Keratinocyte (primary cell): Measurements from ENCODE around the gene MSI2. TPM values are rescaled to one million over a fixed set of nuclear protein-coding genes. Genes with fewer than 3 reads are reported as not detected.

Experiments used
- DNase-seq: peaks from one replicate; pipeline ENCODE4 v3.0.0-alpha.2; 2011; ENCODE audit warnings: low read depth, missing footprints, low spot score
- FAIRE-seq: peaks from 2 replicates; lab custom pipeline; 2011; peaks lifted over from hg19 to GRCh38; lab: Jason Lieb, UNC
- H2AFZ ChIP-seq: 2 replicates; pipeline ENCODE4 v1.6.0; 2012; ENCODE audit warnings: low read length, control low read depth, inconsistent platforms; ENCODE audit not compliant: control insufficient read depth
- H3K27ac ChIP-seq: 2 replicates; pipeline ENCODE4 v1.5.1; 2011; ENCODE audit warnings: low read length; ENCODE audit not compliant: control insufficient read depth, insufficient read depth
- H3K27me3 ChIP-seq: 3 replicates; pipeline ENCODE4 v1.6.0; 2011; ENCODE audit warnings: low read length; ENCODE audit not compliant: control insufficient read depth, insufficient read depth; ENCODE audit errors: extremely low read depth
- H3K36me3 ChIP-seq, 2 experiments: 2 replicates in 1 of 2; 3 replicates in 1 of 2; pipeline ENCODE4 v1.5.1; 2011; ENCODE audit warnings: low read length in 2 of 2, mild to moderate bottlenecking in 1 of 2; ENCODE audit not compliant: control insufficient read depth in 2 of 2, insufficient read depth in 2 of 2; ENCODE audit errors: extremely low read depth in 1 of 2
- H3K4me1 ChIP-seq: 3 replicates; pipeline ENCODE4 v1.5.1; 2011; ENCODE audit warnings: low read length; ENCODE audit not compliant: control insufficient read depth, insufficient read depth; ENCODE audit errors: extremely low read depth
- H3K4me2 ChIP-seq: 3 replicates; pipeline ENCODE4 v1.6.0; 2011; ENCODE audit warnings: low read depth, low read length; ENCODE audit not compliant: control insufficient read depth, insufficient read depth; ENCODE audit errors: extremely low read depth
- H3K4me3 ChIP-seq, 3 experiments: fragments of 200-600 bp in 1 of 3; sonication (generic) in 1 of 3; 2 replicates in 2 of 3; 3 replicates in 1 of 3; pipeline ENCODE4 v1.5.1; 2011 to 2016; ENCODE audit warnings: low read length in 3 of 3, mild to moderate bottlenecking in 3 of 3, control low read depth in 2 of 3, inconsistent platforms in 1 of 3, low read depth in 1 of 3, mixed read lengths in 1 of 3, mixed run types in 1 of 3, moderate library complexity in 1 of 3; ENCODE audit not compliant: control insufficient read depth in 2 of 3, insufficient read depth in 2 of 3; ENCODE audit errors: extremely low read depth in 1 of 3
- H3K79me2 ChIP-seq: 2 replicates; pipeline ENCODE4 v1.6.0; 2012; ENCODE audit warnings: low read length; ENCODE audit not compliant: control insufficient read depth, insufficient read depth
- H3K9ac ChIP-seq: 3 replicates; pipeline ENCODE4 v1.6.0; 2011; ENCODE audit warnings: low read length; ENCODE audit not compliant: control insufficient read depth, insufficient read depth; ENCODE audit errors: extremely low read depth
- H3K9me1 ChIP-seq: 3 replicates; pipeline ENCODE4 v1.6.0; 2011; ENCODE audit warnings: low read length; ENCODE audit not compliant: control insufficient read depth, insufficient read depth; ENCODE audit errors: extremely low read depth
- H3K9me3 ChIP-seq: 2 replicates; pipeline ENCODE4 v1.5.1; 2012; ENCODE audit warnings: low read depth, low read length; ENCODE audit not compliant: control insufficient read depth
- H4K20me1 ChIP-seq: 3 replicates; pipeline ENCODE4 v1.6.0; 2011; ENCODE audit warnings: low read length; ENCODE audit not compliant: control insufficient read depth, insufficient read depth; ENCODE audit errors: extremely low read depth
- EZH2 ChIP-seq: IDR thresholded peaks from one replicate; pipeline ENCODE4 v1.6.1; 2012; ENCODE audit warnings: inconsistent platforms, mild to moderate bottlenecking, low read length, moderate library complexity
- dilution Hi-C: fragments of 300-500 bp; cut with MboI; formaldehyde crosslinking; loops from one replicate; pipeline ENCODE4 v1.7.0; 2020; ENCODE audit warnings: low sequenced_read_pairs; ENCODE audit not compliant: extremely low pct_ligation_motif_present
- polyA plus RNA-seq, 5 experiments: library from polyadenylated mRNA; depleted of rRNA in 3 of 5; stranded (reverse) in 3 of 5; stranded (forward) in 1 of 5; unstranded in 1 of 5; fragments of >200 nt; gene quantifications; 1 replicate in 1 of 5; 2 replicates in 3 of 5; 3 replicates in 1 of 5; pipeline versions ENCODE4 v1.2.1 to v1.2.3, GENCODE V29; 2011 to 2012; ENCODE audit warnings: missing spikeins in 2 of 5, low read depth in 1 of 5, low replicate concordance in 1 of 5
- TF ChIP-seq, protein P1 (sequence below), 3 experiments: IDR thresholded peaks in 1 of 3; conservative IDR thresholded peaks in 1 of 3; optimal IDR thresholded peaks in 1 of 3; 2 replicates in 2 of 3; 3 replicates in 1 of 3; pipeline versions ENCODE3 to v1.5.1; 2011; ENCODE audit warnings: low read length in 3 of 3, mild to moderate bottlenecking in 3 of 3, moderate library complexity in 2 of 3, control low read depth in 1 of 3, inconsistent platforms in 1 of 3; ENCODE audit not compliant: insufficient read depth in 2 of 3; ENCODE audit errors: extremely low read depth in 1 of 3

The MSI2 gene
- polyA plus RNA-seq, 1 donor (not counting 4 experiments of a cell fraction or from before 2014, with no cell fraction given) = 22.3 TPM

DNA sequence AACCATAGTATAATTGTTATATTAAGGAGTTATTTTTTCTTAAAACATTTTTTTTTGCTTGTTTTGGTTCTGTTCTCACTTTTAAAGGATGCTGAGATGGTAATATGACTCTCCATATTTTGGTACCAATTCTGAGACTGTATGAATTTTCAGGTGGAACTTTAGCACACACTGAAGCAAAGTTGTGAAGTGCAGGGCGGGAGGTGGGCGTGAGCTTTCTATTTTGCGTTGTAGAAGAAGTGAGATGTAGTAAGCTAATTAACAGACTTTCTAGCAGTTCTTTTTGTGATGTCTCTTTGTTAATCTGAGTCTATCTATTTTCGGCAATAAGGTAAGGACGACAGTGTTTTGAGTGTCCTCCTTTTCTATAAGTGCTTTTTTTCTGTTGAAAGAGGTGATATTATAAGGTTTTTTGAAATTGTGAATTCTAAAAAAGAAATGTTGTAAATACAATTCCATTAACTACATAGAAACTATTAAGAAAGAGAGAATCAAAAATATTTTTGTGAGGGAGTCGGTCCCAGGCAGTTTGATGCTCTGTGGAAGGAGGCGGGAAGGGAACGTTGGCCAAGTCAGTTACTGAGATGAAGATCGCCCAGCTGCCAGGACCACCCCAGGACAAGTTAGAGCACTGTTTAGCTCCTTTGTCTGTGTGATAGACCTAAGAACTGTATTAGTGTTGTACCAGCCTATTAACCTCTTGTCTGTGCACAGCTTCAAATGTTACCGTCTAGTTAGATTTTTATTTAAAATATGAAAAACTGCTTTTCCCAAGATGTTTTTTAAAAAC, 423.8 kb downstream of the MSI2 start:
- no peaks in the 10 kb centered on the region for H3K9me1 ChIP-seq
- FAIRE-seq = no peak
- DNase-seq = no peak
- no peaks in the 10 kb centered on the region for H4K20me1 ChIP-seq
- no peak overlapping the region for H3K27ac ChIP-seq
- no peaks in the 10 kb centered on the region for H3K9me3 ChIP-seq
- dilution Hi-C loops = no loop called here
- H3K36me3 ChIP-seq = no peaks in the 10 kb centered on the region
- no peak overlapping the region for H3K4me3 ChIP-seq
- no peaks in the 10 kb centered on the region for H3K27me3 ChIP-seq
- H3K9ac ChIP-seq = no peak overlapping the region
- peaks cover 12% of the 10 kb centered on the region for H3K4me1 ChIP-seq
- no peaks in the 10 kb centered on the region for H3K79me2 ChIP-seq
- TF ChIP-seq, protein P1, sequence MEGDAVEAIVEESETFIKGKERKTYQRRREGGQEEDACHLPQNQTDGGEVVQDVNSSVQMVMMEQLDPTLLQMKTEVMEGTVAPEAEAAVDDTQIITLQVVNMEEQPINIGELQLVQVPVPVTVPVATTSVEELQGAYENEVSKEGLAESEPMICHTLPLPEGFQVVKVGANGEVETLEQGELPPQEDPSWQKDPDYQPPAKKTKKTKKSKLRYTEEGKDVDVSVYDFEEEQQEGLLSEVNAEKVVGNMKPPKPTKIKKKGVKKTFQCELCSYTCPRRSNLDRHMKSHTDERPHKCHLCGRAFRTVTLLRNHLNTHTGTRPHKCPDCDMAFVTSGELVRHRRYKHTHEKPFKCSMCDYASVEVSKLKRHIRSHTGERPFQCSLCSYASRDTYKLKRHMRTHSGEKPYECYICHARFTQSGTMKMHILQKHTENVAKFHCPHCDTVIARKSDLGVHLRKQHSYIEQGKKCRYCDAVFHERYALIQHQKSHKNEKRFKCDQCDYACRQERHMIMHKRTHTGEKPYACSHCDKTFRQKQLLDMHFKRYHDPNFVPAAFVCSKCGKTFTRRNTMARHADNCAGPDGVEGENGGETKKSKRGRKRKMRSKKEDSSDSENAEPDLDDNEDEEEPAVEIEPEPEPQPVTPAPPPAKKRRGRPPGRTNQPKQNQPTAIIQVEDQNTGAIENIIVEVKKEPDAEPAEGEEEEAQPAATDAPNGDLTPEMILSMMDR (optimal IDR thresholded peaks at IDR 0.05 in 1 of 3, IDR thresholded peaks at IDR 0.05 in 1 of 3, conservative IDR thresholded peaks at IDR 0.05 in 1 of 3; ENCODE audit: extremely low read depth in 1 of 3, insufficient read depth in 2 of 3, low read length in 3 of 3) = no peak
- TF ChIP-seq EZH2 = no peak
- H3K4me2 ChIP-seq = no peak overlapping the region
- no peak overlapping the region for H2AFZ ChIP-seq

DNA sequence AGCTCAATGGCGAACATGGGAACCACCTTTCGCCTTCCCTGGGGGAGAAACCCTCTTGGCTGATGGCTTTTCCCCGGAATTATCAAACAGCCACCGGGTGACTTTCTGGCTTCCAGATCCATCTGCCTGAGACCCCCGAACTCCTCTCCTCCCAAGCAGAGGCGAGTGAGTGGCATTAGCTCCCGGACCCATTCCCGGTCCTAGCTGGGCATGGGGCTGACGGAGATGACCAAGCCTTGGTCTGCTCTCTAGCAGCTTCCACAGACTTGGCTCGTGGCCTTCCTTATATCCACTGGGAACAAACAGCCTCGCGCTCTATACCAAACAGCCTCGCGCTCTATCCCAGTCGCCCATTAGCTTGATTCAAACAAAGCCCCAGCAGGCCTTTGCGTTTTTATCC, 426.4 kb downstream of the MSI2 start:
- H3K27ac ChIP-seq = no peak overlapping the region
- no peaks in the 10 kb centered on the region for H3K9me3 ChIP-seq
- H3K4me3 ChIP-seq = no peak overlapping the region
- dilution Hi-C loops = no loop called here
- no peaks in the 10 kb centered on the region for H3K79me2 ChIP-seq
- no peaks in the 10 kb centered on the region for H4K20me1 ChIP-seq
- no peaks in the 10 kb centered on the region for H3K27me3 ChIP-seq
- H2AFZ ChIP-seq = no peak overlapping the region
- DNase-seq (no peak), FAIRE-seq (no peak)
- TF ChIP-seq, protein P1 (optimal IDR thresholded peaks at IDR 0.05 in 1 of 3, IDR thresholded peaks at IDR 0.05 in 1 of 3, conservative IDR thresholded peaks at IDR 0.05 in 1 of 3; ENCODE audit: extremely low read depth in 1 of 3, insufficient read depth in 2 of 3, low read length in 3 of 3) = no peak
- TF ChIP-seq EZH2 = no peak
- H3K4me2 ChIP-seq = no peak overlapping the region
- H3K36me3 ChIP-seq = no peaks in the 10 kb centered on the region
- H3K4me1 ChIP-seq = no peaks in the 10 kb centered on the region
- H3K9me1 ChIP-seq = no peaks in the 10 kb centered on the region
- no peak overlapping the region for H3K9ac ChIP-seq
